Inferior parietal cortex (tissue), 1 donor: ENCODE results near the gene IDH2.
"Not testable (repeated sequence)": the region's sequence is repeated elsewhere in the genome, so short reads cannot be mapped to it uniquely, and the experiment has no call there.

Experiments
- DNase-seq: peaks from one replicate; pipeline ENCODE4 v3.0.0-alpha.2; 2016; ENCODE audit errors: extremely low spot score

The IDH2 gene

GRCh38 chr15:90084876-90085423 is 17.3 kb downstream of the IDH2 start:
- DNase-seq: no peak

GRCh38 chr15:90083954-90084607 is 18.2 kb downstream of the IDH2 start:
- no peak for DNase-seq

GRCh38 chr15:90083419-90083818 is 18.8 kb downstream of the IDH2 start:
- DNase-seq: no peak

- peak; percentile 53 for DNase-seq
These were observed 20.0 kb downstream of the IDH2 start for GRCh38 chr15:90082140-90082715.

GRCh38 chr15:90080818-90081393 is 21.4 kb downstream of the IDH2 start:
- DNase-seq: no peak

GRCh38 chr15:90080458-90080755 is 21.9 kb downstream of the IDH2 start:
- no peak for DNase-seq

GRCh38 chr15:90079619-90080457 is 22.4 kb downstream of the IDH2 start:
- no peak for DNase-seq

- no peak for DNase-seq
These were observed 23.3 kb downstream of the IDH2 start for GRCh38 chr15:90078965-90079364.

GRCh38 chr15:90076716-90077115 is 25.6 kb downstream of the IDH2 start:
- DNase-seq: no peak

- no peak for DNase-seq
These were observed 26.6 kb downstream of the IDH2 start for GRCh38 chr15:90075420-90076289.

GRCh38 chr15:90074916-90075315 is 27.4 kb downstream of the IDH2 start:
- DNase-seq: no peak

GRCh38 chr15:90074023-90074422 is 28.2 kb downstream of the IDH2 start:
- no peak for DNase-seq

- no peak for DNase-seq
These were observed 29.2 kb downstream of the IDH2 start for GRCh38 chr15:90072978-90073640.

- peak; percentile 86 for DNase-seq
These were observed 31.0 kb downstream of the IDH2 start for GRCh38 chr15:90071220-90071807.

GRCh38 chr15:90070623-90071022 is 31.6 kb downstream of the IDH2 start:
- not testable (repeated sequence) for DNase-seq

- no peak for DNase-seq
These were observed 34.2 kb downstream of the IDH2 start for GRCh38 chr15:90067953-90068606.

- DNase-seq: no peak
These were observed 34.9 kb downstream of the IDH2 start for GRCh38 chr15:90067181-90067952.

- no peak for DNase-seq
These were observed 36.6 kb downstream of the IDH2 start for GRCh38 chr15:90065682-90066049.
